Caco-2 (cell line): Measurements from ENCODE around the gene DZIP1. TPM values are rescaled to one million over a fixed set of nuclear protein-coding genes. Genes with fewer than 3 reads are reported as not detected.

ENCODE experiments used
- BruUV-seq: library from RNA; stranded (reverse); fragments of 400-500 nt; replicated peaks from 2 replicates; lab custom pipeline; 2021; lab: Mats Ljungman, UMichigan
- CTCF ChIA-PET: fragments of 300-600 bp; sonication (Branson Sonifier 250); formaldehyde crosslinking; loops from one replicate; lab custom pipeline; 2022; ENCODE audit warnings: antibody characterized with exemption; lab: Charles Lee
- POLR2A ChIA-PET: fragments of 300-600 bp; sonication (Branson Sonifier 250); formaldehyde crosslinking; loops from one replicate; lab custom pipeline; 2022; ENCODE audit warnings: antibody characterized with exemption; lab: Charles Lee
- DNase-seq, 2 experiments: peaks; one replicate each; pipeline versions ENCODE4 v3.0.0 to v3.0.0-alpha.2; 2020 to 2022
- H3K27me3 ChIP-seq: replicated peaks from 2 replicates; pipeline ENCODE4 v1.6.0; 2011; ENCODE audit warnings: low read length; ENCODE audit not compliant: control insufficient read depth, insufficient read depth
- H3K36me3 ChIP-seq: 2 replicates; pipeline ENCODE4 v1.5.1; 2011; ENCODE audit warnings: low read length; ENCODE audit not compliant: control insufficient read depth, insufficient read depth
- H3K4me1 ChIP-seq: fragments of 250-450 bp; sonication (Bioruptor Pico); 2 replicates; pipeline ENCODE4 v1.5.1; 2020; ENCODE audit warnings: mild to moderate bottlenecking
- H3K4me3 ChIP-seq: 2 replicates; pipeline ENCODE4 v1.5.1; 2011; ENCODE audit warnings: low read depth, mild to moderate bottlenecking, control low read depth, low read length
- H3K9me3 ChIP-seq: fragments of 250-450 bp; sonication (Bioruptor Pico); 2 replicates; pipeline ENCODE4 v1.5.1; 2020; ENCODE audit warnings: mild to moderate bottlenecking, moderate library complexity
- H3K27ac Mint-ChIP-seq: one replicate; pipeline ENCODE4 v1.8.0; 2022; ENCODE audit warnings: mixed read lengths; ENCODE audit not compliant: unreplicated experiment
- H3K27me3 Mint-ChIP-seq: one replicate; pipeline ENCODE4 v1.8.0; 2022; ENCODE audit warnings: mixed read lengths; ENCODE audit not compliant: insufficient read depth, unreplicated experiment
- H3K36me3 Mint-ChIP-seq: one replicate; pipeline ENCODE4 v1.8.0; 2022; ENCODE audit warnings: mild to moderate bottlenecking, mixed read lengths; ENCODE audit not compliant: insufficient read depth, unreplicated experiment
- H3K4me1 Mint-ChIP-seq: one replicate; pipeline ENCODE4 v1.8.0; 2022; ENCODE audit warnings: low read depth, mixed read lengths; ENCODE audit not compliant: unreplicated experiment
- H3K4me3 Mint-ChIP-seq: one replicate; pipeline ENCODE4 v1.8.0; 2022; ENCODE audit warnings: mild to moderate bottlenecking, moderate library complexity, mixed read lengths; ENCODE audit not compliant: unreplicated experiment
- H3K9me3 Mint-ChIP-seq: one replicate; pipeline ENCODE4 v1.8.0; 2022; ENCODE audit warnings: mixed read lengths; ENCODE audit not compliant: unreplicated experiment
- CTCF ChIP-seq, 2 experiments: fragments of 200-600 bp in 1 of 2; IDR thresholded peaks; 1 replicate in 1 of 2; 2 replicates in 1 of 2; pipeline versions ENCODE4 v1.5.1 to v1.8.0; 2011 to 2022; ENCODE audit warnings: antibody characterized with exemption in 1 of 2, control low read depth in 1 of 2, inconsistent platforms in 1 of 2, low read depth in 1 of 2, low read length in 1 of 2, mild to moderate bottlenecking in 1 of 2, moderate library complexity in 1 of 2; ENCODE audit not compliant: insufficient read depth in 1 of 2, severe bottlenecking in 1 of 2, unreplicated experiment in 1 of 2
- intact Hi-C: fragments of 100-400 bp; cut with micrococcal nuclease; formaldehyde crosslinking; loops from one replicate; pipeline ENCODE4 v1.10.0; 2022; ENCODE audit not compliant: unreplicated experiment
- total RNA-seq: library from RNA; stranded (reverse); gene quantifications from 2 replicates; pipeline ENCODE4 v1.2.3, GENCODE V29; 2022

The DZIP1 gene
- total RNA-seq, 1 experiment from 2014 or later: 6.5 TPM

GRCh38 chr13:95636853-95637252, 7.7 kb downstream of the DZIP1 start:
- ChIA-PET POLR2A (no interaction called here), CTCF (interaction anchor here (0.6 kb wide), 1 partner anchor 24 kb away, joined by 4 read pairs; no protein-coding TSS in a partner anchor)
- no peak for DNase-seq
- Mint-ChIP-seq H3K4me3 (no peak overlapping the region), H3K27me3 (no peaks in the 10 kb centered on the region), H3K4me1 (no peaks in the 10 kb centered on the region), H3K27ac (no peak overlapping the region), H3K9me3 (no peaks in the 10 kb centered on the region), H3K36me3 (no peaks in the 10 kb centered on the region)
- H3K4me1 ChIP-seq: no peaks in the 10 kb centered on the region
- intact Hi-C loops: no loop called here
- H3K27me3 ChIP-seq: no peaks in the 10 kb centered on the region
- no peak overlapping the region for H3K4me3 ChIP-seq
- H3K36me3 ChIP-seq: no peaks in the 10 kb centered on the region
- H3K9me3 ChIP-seq: no peaks in the 10 kb centered on the region
- no TSS peak for BruUV-seq
- no peak for TF ChIP-seq CTCF (IDR thresholded peaks at IDR 0.05; ENCODE audit: insufficient read depth in 1 of 2, low read depth in 1 of 2, low read length in 1 of 2, severe bottlenecking in 1 of 2, unreplicated experiment in 1 of 2)

- Histone ChIP-seq H3K4me3 (no peak overlapping the region), H3K9me3 (no peaks in the 10 kb centered on the region), H3K36me3 (no peaks in the 10 kb centered on the region), H3K4me1 (no peaks in the 10 kb centered on the region), H3K27me3 (no peaks in the 10 kb centered on the region)
- Mint-ChIP-seq H3K4me3 (no peak overlapping the region), H3K27me3 (no peaks in the 10 kb centered on the region), H3K4me1 (no peaks in the 10 kb centered on the region), H3K36me3 (no peaks in the 10 kb centered on the region), H3K27ac (no peak overlapping the region), H3K9me3 (peaks cover 9% of the 10 kb centered on the region)
- DNase-seq: no peak
- ChIA-PET CTCF (no interaction called here), POLR2A (no interaction called here)
- no TSS peak for BruUV-seq
- intact Hi-C loops: no loop called here
- TF ChIP-seq CTCF (IDR thresholded peaks at IDR 0.05; ENCODE audit: insufficient read depth in 1 of 2, low read depth in 1 of 2, low read length in 1 of 2, severe bottlenecking in 1 of 2, unreplicated experiment in 1 of 2): no peak
Measured at GRCh38 chr13:95630593-95630992, 13.9 kb downstream of the DZIP1 start.

GRCh38 chr13:95629071-95629470, 15.4 kb downstream of the DZIP1 start:
- ChIA-PET POLR2A (no interaction called here), CTCF (no interaction called here)
- intact Hi-C loops: no loop called here
- no peaks in the 10 kb centered on the region for H3K4me1 Mint-ChIP-seq
- no peak overlapping the region for H3K27ac Mint-ChIP-seq
- no peaks in the 10 kb centered on the region for H3K9me3 ChIP-seq
- no peaks in the 10 kb centered on the region for H3K36me3 Mint-ChIP-seq
- H3K4me3 ChIP-seq: no peak overlapping the region
- no peaks in the 10 kb centered on the region for H3K4me1 ChIP-seq
- no peak for DNase-seq
- no TSS peak for BruUV-seq
- H3K9me3 Mint-ChIP-seq: peaks cover 10% of the 10 kb centered on the region
- H3K27me3 ChIP-seq: no peaks in the 10 kb centered on the region
- H3K4me3 Mint-ChIP-seq: no peak overlapping the region
- no peak for TF ChIP-seq CTCF (IDR thresholded peaks at IDR 0.05; ENCODE audit: insufficient read depth in 1 of 2, low read depth in 1 of 2, low read length in 1 of 2, severe bottlenecking in 1 of 2, unreplicated experiment in 1 of 2)
- H3K27me3 Mint-ChIP-seq: no peaks in the 10 kb centered on the region
- H3K36me3 ChIP-seq: no peaks in the 10 kb centered on the region
